ENCODE results near the gene POLK. TPM values are rescaled to one million over a fixed set of nuclear protein-coding genes. Genes with fewer than 3 reads are reported as not detected.
A peak's percentile ranks its signal among the peaks of the same experiment; 100 is the strongest.
"Not testable (repeated sequence)": the region's sequence is repeated elsewhere in the genome, so short reads cannot be mapped to it uniquely, and the experiment has no call there.

The POLK gene
- total and polyA plus RNA-seq, 11 donors: 5.2 to 28.8 (median 19.9) TPM

- Histone ChIP-seq H3K27ac (no peak overlapping the region), H3K4me3 (no peak overlapping the region), H3K4me1 (no peaks in the 10 kb centered on the region), H3K36me3 (peaks cover 0 to 17% (median 4%) of the 10 kb centered on the region in 9 donors), H3K9me3 (no peaks in the 10 kb centered on the region), H3K27me3 (no peaks in the 10 kb centered on the region)
- DNase-seq (no peak), ATAC-seq (no peak)
- TF ChIP-seq, protein P1, sequence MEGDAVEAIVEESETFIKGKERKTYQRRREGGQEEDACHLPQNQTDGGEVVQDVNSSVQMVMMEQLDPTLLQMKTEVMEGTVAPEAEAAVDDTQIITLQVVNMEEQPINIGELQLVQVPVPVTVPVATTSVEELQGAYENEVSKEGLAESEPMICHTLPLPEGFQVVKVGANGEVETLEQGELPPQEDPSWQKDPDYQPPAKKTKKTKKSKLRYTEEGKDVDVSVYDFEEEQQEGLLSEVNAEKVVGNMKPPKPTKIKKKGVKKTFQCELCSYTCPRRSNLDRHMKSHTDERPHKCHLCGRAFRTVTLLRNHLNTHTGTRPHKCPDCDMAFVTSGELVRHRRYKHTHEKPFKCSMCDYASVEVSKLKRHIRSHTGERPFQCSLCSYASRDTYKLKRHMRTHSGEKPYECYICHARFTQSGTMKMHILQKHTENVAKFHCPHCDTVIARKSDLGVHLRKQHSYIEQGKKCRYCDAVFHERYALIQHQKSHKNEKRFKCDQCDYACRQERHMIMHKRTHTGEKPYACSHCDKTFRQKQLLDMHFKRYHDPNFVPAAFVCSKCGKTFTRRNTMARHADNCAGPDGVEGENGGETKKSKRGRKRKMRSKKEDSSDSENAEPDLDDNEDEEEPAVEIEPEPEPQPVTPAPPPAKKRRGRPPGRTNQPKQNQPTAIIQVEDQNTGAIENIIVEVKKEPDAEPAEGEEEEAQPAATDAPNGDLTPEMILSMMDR (IDR thresholded peaks at IDR 0.05): no peak
- TF ChIP-seq POLR2A (IDR thresholded peaks at IDR 0.05): no peak
- intact Hi-C loops (cut with DNase I): loop anchor here in 1 of 10 donors (10.0 kb wide), 1 partner anchor 157 kb away; no protein-coding TSS in a partner anchor
- 98 to 99% (median 98%) methylated on average over 7 of the region's 7 CpGs for WGBS, 4 donors
Observed at GRCh38 chr5:75498208-75498777, 13.4 kb upstream of the POLK start.

- not testable (repeated sequence) for ATAC-seq, H3K27me3 ChIP-seq, H3K4me3 ChIP-seq, DNase-seq, H3K9me3 ChIP-seq, H3K27ac ChIP-seq, H3K4me1 ChIP-seq
- intact Hi-C loops (cut with DNase I): loop anchor here in 1 of 10 donors (10.0 kb wide), 1 partner anchor 156 kb away; no protein-coding TSS in a partner anchor
- 96 to 100% (median 100%) methylated on average over 1 of the region's 1 CpG for WGBS, 4 donors
- peaks cover 0 to 17% (median 4%) of the 10 kb centered on the region in 9 donors for H3K36me3 ChIP-seq
Observed at GRCh38 chr5:75498875-75499274, 12.8 kb upstream of the POLK start.

DNA sequence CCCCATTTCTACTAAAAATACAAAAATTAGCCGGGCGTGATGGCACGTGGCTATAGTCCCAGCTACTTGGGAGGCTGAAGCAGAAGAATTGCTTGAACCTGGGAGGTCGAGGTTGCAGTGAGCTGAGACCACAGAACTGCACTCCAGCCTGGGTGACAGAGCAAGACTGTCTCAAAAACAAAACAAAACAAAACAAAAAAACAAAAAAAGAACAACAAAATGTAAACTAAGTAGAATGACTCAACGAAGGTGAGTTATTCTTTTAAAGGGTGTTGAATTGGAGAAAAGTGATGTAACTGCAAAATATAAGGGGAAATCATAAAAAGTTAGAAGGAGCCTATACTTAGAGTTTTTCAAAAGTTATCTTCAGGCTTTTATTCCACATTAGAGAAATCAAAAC is 6.6 kb upstream of the POLK start:
- intact Hi-C loops (cut with DNase I); H3K27me3 ChIP-seq; H3K4me3 ChIP-seq; DNase-seq; ATAC-seq; H3K27ac ChIP-seq; H3K9me3 ChIP-seq: not testable (repeated sequence)
- Histone ChIP-seq H3K4me1 (peaks cover 4 to 28% (median 19%) of the 10 kb centered on the region in 12 donors), H3K36me3 (peaks cover 0 to 25% (median 13%) of the 10 kb centered on the region in 9 donors)
- 93 to 96% (median 95%) methylated on average over 5 of the region's 5 CpGs for WGBS, 4 donors

DNA sequence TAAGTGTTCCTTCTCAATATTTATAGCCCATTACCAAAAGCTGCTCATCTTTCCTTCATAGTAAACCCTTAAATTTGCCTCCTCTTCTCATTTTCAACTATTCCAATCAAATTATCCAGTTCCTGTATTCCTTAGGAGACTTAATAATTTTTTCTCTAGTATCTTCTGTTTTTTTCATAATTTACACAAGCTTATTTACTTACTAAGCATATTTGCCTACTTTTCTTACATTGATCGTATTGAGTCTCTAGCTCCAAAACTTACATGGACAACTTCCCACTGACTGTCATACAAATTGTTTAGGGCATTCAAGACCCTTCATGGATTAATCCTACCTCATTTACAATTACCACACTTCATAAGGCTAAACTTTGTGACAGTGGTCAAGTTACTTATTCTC is 3.9 kb upstream of the POLK start:
- TF ChIP-seq, protein P1 (IDR thresholded peaks at IDR 0.05): no peak
- TF ChIP-seq POLR2A (IDR thresholded peaks at IDR 0.05): no peak
- no peak overlapping the region for H3K27ac ChIP-seq
- ATAC-seq (no peak), DNase-seq (no peak)
- H3K36me3 ChIP-seq: peaks cover 0 to 20% (median 9%) of the 10 kb centered on the region in 9 donors
- H3K9me3 ChIP-seq: no peaks in the 10 kb centered on the region
- WGBS, 4 donors: 92 to 100% (median 96%) methylated on average over 1 of the region's 1 CpG
- no peaks in the 10 kb centered on the region for H3K27me3 ChIP-seq
- peaks cover 4 to 37% (median 24%) of the 10 kb centered on the region in 12 donors for H3K4me1 ChIP-seq
- no peak overlapping the region for H3K4me3 ChIP-seq
- intact Hi-C loops (cut with DNase I): no loop called here

- 64 to 78% (median 70%) methylated on average over 4 of the region's 4 CpGs for WGBS, 4 donors
- Histone ChIP-seq H3K9me3 (no peaks in the 10 kb centered on the region), H3K27me3 (no peaks in the 10 kb centered on the region), H3K36me3 (peaks cover 0 to 14% (median 8%) of the 10 kb centered on the region in 9 donors), H3K4me3 (peak overlapping the region in 11 of 12 donors; percentile 82 to 97 (median 85)), H3K4me1 (peaks cover 4 to 54% (median 38%) of the 10 kb centered on the region in 12 donors), H3K27ac (peak overlapping the region in 3 of 12 donors; percentile 90 to 94 (median 94))
- ATAC-seq (no peak), DNase-seq (no peak)
- intact Hi-C loops (cut with DNase I): no loop called here
- TF ChIP-seq, protein P1 (IDR thresholded peaks at IDR 0.05): no peak
- no peak for TF ChIP-seq POLR2A (IDR thresholded peaks at IDR 0.05)
Observed at GRCh38 chr5:75509546-75509945, 2.1 kb upstream of the POLK start.

All from heart left ventricle (tissue), 16 donors.